ENCODE measurements around the gene GPS2.

DNA sequence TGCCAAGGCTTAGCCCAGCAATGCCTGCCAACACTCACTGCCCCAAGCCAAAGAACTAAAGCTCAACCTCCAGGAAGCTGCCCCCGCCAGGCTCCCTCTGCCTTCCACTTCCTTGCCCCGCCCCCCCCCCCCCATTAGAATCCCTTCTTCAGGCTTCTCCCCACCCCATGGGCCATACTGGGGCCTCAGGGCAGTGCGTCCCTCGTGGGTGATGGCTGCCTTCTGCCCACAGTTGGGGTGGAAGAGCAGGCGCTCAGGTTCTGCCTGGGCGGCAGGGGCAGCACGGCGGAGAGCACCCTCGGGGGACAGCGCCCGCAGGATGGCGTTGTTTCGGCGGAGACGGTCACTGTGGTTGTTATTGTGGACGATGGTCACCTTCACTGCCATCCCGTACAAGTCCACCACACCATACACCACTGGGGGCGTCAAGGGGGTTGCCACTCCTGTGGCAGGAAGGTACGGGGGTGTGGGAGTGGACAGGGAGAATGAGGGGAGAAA, 9.9 kb upstream of the GPS2 start:
- no peak for TF ChIP-seq POLR2A (IDR thresholded peaks at IDR 0.05; ENCODE audit: low read depth, low read length)
- TF ChIP-seq CEBPB (IDR thresholded peaks at IDR 0.05; ENCODE audit: low read depth, low read length): no peak
- TF ChIP-seq RAD21 (IDR thresholded peaks at IDR 0.05; ENCODE audit: low read length): no peak
- TF ChIP-seq SMC3 (IDR thresholded peaks at IDR 0.05; ENCODE audit: low read depth, low read length): no peak
- no peak for TF ChIP-seq RCOR1 (IDR thresholded peaks at IDR 0.05; ENCODE audit: insufficient replicate concordance, low read length)
- no peak for TF ChIP-seq CHD1 (IDR thresholded peaks at IDR 0.05; ENCODE audit: low read depth, low read length)
- TF ChIP-seq CTCF (conservative IDR thresholded peaks at IDR 0.05; ENCODE audit: low read depth, low read length): no peak
- TF ChIP-seq FOS (IDR thresholded peaks at IDR 0.05; ENCODE audit: low read depth, low read length): no peak
- TF ChIP-seq MAFK (IDR thresholded peaks at IDR 0.05; ENCODE audit: low read depth, low read length): no peak
- TF ChIP-seq BHLHE40 (IDR thresholded peaks at IDR 0.05; ENCODE audit: low read depth, low read length): no peak
- no peak for TF ChIP-seq USF2 (IDR thresholded peaks at IDR 0.05; ENCODE audit: low read depth, low read length)
- no peak for TF ChIP-seq MAZ (IDR thresholded peaks at IDR 0.05; ENCODE audit: borderline replicate concordance, low read depth, low read length)

All from IMR-90 (cell line).